Activated naive CD4-positive, alpha-beta T cell (primary cell): ENCODE data around the gene RYR2.
"Not testable (repeated sequence)": the region's sequence is repeated elsewhere in the genome, so short reads cannot be mapped to it uniquely, and the experiment has no call there.

Experiments used
- DNase-seq, 4 experiments: peaks; one replicate each; lab custom pipeline; 2025; lab: John Stamatoyannopoulos, UW

The RYR2 gene

DNA sequence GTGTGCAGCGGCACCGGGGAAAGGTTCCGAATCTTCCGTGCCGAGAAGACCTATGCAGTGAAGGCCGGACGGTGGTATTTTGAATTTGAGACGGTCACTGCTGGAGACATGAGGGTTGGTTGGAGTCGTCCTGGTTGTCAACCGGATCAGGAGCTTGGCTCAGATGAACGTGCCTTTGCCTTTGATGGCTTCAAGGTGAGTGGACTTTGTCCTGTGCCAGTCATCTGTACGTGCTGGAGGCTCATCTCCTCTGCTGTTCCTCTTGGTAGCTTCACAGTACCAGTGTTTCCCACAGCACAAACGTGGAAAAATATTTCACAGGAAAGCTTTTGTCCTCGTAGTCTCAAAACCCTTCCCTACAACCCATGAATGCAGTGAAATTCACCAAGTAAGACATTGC lies 524.6 kb downstream of the RYR2 start:
- no peak for DNase-seq

DNA sequence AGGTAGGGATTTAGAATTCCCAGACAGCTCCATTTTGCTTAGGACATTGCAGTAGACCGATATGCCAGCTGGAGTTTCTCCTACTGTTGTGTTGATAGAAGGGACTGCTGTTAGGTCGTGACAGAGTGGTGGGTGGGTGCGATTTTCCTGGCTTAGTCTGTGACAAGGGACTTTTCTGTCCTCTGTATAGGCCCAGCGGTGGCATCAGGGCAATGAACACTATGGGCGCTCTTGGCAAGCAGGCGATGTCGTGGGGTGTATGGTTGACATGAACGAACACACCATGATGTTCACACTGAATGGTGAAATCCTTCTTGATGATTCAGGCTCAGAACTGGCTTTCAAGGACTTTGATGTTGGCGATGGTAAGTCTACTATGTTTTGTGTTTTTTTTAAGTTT lies 527.0 kb downstream of the RYR2 start:
- DNase-seq = no peak

DNA sequence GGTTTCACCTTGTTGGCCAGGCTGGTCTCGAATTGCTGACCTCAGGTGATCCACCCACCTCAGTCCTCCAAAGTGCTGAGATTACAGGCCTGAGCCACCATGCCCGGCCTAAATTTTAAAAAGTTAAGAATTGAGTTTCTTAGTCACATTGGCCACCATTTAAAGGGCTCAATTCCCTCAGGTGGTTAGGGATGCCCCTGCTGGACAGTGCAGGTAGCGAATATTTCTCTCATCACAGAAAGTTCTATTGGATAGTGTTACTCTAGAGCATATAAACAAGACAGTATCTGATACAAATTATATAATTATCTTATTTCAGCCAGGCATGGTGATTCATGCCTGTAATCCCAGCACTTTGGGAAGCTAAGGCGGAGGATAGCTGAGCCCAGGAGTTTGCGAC lies 528.5 kb downstream of the RYR2 start:
- no peak for DNase-seq

DNA sequence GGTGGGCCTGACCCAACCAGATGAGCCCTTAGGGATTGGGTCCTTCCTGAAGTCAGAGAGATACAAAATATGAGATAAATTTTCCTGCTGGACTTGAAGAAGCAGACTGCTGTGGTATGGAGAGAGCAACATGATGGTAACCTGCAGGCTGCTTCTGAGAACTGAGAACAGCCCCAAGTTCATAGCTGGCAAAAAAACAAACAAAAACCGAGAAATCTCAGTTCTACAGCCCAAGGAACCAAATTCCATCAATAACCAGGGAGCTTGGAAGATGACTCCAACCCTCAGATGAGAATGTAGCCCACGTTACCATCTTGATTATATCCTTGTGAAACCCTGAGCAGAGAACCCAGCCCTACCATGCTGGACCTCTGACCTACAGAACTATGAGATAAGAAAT lies 532.6 kb downstream of the RYR2 start:
- DNase-seq = no peak

DNA sequence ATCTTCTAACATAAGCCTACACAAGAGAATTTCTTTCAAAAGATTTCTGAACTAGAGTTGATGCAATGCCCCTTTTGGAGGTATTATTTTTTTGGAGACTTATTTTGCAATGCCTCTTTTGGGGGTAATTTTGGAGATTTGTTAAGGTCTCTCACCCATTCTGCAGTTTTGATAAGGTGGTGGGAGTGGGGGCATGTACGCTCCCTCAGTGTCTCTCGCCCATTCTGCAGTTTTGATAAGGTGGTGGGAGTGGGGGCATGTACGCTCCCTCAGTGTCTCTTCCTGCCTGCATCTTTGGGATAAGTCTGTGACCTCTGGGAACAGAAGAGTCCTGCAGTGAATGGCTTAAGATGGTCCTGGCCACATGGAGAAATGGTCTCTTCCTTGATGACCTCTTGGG lies 536.6 kb downstream of the RYR2 start:
- DNase-seq = no peak

DNA sequence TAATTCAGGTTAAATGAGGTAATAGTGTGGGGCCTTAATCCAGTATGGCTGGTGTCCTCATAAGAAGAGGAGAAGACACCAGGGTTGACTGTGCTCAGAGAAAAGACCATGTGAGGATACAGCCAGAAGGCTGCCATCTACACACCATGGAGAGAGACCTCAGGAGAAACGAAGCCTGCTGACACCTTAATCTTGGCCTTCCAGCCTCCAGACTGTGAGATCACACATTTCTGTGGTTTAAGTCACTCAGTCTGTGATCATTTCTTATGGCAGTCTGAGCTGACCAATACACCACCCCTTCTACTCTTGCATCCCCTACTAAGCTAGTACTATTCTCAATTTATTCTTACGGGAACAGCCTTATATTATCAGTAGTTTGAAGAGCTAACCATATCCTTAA lies 538.7 kb downstream of the RYR2 start:
- no peak for DNase-seq

DNA sequence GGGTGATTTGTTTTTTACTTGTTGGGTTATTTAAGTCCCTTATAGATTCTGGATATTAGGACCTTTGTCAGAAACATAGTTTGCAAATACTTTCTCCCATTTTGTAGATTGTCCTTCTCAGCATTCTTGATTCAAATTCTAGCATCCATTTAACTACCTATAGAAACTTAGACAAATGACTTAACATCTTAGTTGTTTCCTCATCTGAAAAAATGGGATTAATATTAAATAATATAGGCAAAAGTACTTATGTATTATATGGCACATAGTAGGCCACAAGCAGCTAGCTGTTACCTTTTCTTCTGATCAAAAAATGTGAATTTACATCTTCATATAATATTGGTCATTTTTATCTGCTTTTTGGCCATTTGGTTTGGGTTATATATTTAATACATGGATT lies 541.3 kb downstream of the RYR2 start:
- no peak for DNase-seq

DNA sequence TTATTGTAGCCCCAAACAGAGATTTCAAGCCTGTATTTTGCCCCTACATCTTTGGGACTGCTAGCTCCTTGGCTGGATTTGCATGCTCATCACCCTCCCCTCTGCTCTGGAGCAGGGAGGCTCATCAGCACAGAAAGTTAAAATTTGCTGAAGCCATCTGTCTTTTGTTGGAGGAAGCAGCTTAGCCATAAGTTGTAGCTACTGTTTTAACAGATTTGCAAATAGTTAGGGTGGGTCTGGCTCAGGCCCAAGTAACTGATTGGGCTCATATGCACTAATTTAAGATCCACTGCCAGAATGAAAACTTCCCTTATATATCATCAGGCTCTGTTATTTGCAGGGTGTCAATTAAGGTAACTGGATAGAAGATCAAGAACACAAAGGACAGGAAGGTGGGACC lies 541.8 kb downstream of the RYR2 start:
- DNase-seq = no peak

DNA sequence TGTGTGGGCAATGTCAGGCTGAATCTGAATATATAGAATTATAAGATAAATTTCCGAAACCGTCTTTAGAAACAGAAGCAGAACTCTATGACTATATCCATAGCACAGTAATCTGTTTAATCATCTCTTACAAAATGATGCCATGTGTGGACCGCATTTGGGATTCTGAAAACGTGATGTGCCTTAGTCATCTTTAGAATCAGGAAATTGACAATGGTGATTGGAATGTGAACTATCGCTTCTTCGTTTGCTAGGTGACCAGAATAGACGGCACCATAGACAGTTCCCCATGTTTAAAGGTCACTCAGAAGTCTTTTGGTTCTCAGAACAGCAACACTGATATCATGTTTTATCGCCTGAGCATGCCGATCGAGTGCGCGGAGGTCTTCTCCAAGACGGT lies 548.4 kb downstream of the RYR2 start:
- DNase-seq = no peak

DNA sequence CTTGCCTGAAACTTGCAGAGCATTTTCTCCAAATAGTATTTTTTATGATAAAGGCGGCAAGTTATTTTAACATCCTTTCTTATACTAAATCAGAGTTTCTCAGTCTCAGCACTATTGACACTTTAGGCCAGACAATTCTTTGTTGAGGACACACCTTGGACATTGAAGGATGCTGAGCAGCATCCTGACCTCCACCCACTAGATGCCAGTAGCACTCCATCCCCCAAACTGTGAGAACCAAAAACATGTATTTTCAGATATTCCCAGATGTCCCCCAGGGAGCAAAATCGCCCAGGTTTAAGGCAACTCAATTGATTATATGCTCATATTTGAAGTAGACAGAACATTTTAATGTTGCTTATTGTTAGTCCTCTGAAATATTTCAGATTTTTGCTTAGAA lies 549.4 kb downstream of the RYR2 start:
- DNase-seq = no peak

DNA sequence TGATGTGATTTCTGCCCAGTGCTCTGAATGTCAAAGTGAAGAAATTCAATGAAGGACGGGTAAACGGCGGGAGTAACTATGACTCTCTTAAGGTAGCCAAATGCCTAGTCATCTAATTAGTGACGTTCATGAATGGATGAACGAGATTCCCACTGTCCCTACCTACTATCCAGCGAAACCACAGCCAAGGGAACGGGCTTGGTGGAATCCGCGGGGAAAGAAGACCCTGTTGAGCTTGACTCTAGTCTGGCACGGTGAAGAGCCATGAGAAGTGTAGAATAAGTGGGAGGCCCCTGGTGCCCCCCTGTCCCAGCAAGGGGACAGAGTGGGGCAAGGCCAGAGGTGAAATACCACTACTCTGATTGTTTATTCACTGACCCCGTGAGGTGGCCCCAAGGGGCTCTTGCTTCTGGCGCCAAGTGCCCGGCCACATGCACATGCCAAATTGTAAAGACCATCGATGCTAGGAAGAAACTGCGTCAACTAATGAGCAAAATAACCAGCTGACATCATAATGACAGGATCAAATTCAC lies 561.1 kb downstream of the RYR2 start:
- DNase-seq = not testable (repeated sequence)

DNA sequence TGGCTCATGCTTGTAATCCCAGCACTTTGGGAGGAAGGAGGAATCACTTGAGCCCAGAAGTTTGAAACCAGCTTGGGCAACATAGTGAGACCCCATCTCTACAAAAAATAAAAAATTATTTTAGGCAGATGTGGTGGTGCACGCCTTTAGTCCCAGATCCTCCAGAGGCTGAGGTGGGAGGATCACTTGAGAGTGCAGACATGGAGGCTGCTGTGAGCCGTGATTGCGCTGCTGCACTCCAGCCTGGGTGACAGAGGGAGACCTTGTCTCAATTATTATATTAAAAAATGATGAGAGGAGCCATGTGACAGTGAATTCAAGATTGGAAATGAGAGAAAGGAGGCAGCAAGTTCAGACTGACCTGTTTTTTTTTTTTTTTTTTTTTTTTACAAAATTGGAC lies 566.4 kb downstream of the RYR2 start:
- no peak for DNase-seq

DNA sequence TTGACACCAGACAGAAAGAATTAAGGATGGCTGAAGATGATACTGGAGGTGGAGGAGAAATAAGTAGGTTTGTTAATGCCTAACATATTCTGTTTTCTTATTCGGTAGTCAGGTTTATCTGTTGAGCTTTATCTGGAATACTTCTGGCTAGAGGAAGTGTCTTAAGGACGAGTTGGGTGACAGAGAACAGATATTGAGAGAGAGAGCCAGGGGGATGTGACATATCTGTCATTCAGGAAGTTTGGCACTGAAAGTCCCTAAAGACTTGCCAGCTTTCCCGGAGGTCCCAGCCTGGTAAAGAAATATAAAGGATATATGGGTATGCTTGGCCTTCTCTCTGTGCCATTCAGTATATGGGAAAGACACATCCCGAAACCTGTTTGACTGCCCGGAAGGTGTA lies 568.2 kb downstream of the RYR2 start:
- DNase-seq = no peak

DNA sequence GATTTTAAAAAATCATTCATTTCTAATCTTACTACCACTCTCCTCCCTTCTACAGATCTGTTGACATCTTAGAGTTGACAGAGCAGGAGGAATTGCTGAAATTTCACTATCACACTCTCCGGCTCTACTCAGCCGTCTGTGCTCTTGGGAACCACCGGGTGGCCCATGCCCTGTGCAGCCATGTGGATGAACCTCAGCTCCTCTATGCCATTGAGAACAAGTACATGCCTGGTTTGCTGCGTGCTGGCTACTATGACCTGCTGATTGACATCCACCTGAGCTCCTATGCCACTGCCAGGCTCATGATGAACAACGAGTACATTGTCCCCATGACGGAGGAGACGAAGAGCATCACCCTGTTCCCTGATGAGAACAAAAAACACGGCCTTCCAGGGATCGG lies 572.0 kb downstream of the RYR2 start:
- DNase-seq = no peak

DNA sequence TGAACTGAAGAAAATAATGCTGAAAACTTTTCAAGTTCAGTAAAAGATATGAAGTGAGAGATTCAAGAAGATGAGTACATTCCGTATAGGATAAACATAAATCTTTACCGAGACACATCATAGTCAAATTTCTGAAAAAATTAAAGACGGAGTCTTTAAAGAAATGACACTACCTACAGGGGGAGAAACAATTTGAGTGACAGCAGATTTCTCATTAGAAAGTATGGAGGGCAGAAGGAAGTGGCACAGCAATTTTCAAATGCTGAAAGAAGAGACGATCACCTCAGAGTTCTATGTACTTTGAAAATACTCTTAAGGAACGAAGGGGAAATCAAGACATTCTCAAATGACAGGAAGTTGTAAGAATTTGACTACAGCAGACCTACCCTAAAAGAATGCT lies 577.6 kb downstream of the RYR2 start:
- DNase-seq = no peak

DNA sequence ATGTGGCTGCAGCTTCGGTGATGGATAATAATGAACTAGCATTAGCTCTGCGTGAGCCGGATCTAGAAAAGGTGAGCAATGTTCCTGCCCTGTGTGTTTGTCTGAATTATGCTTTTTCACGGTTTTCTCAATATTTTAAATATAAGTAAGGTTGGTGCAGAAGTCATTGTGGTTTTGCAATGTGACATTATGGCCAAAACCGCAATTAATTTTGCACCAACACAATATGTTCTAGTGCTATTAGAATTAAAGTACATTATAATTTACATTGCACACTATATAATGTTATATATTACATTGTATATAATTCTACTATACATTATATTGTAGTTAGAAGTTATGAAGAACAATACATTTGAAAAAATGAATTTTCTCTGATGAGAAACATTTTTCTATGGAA lies 592.9 kb downstream of the RYR2 start:
- DNase-seq = no peak

DNA sequence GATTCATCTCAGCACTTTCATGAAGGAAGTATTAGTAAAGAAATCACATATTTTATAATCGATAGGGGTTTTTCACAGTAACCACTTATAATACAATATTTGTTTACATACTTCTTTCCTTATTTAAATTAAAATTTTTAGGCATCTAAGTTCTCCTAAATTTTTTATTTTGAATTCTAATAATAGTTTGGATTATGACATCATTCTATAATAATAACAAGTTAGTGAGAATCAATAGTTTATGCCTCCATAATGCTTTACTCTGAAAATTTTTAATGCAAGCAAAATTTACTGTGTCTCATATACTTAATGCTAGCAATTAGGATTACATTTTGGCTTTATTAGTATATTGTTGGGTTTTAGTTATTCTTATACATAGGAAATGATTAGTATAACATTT lies 596.6 kb downstream of the RYR2 start:
- DNase-seq = no peak

DNA sequence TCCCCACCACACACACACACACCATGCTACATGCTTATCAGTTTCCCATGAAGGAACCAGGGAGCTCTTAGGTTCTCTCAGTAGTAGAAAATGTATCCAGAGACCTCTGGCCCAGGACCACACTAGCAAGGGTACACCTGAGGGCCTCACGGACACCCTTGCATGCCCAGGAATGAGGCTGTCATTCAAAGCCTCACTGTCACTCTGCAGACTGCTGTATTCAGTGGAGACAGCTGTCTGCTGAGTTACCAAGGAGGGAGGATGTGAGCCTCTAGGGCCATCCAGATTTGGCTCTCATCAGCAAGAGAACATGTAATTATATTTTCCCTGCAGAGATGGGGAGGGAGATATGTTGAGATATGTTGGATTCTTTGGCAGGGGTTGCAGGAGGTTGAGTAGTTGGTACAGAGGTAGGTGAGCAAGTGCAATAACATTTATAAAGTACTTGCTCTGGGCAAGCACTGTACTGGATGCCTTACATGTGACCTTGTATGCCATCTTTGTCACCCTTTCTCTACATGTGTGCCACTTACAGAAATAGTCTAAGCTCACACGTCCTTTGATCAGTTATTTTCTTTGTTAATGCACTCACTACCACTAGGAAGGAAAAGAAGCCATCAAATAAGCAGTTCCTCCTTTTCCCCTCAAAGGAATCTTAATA lies 598.2 kb downstream of the RYR2 start:
- no peak for DNase-seq

DNA sequence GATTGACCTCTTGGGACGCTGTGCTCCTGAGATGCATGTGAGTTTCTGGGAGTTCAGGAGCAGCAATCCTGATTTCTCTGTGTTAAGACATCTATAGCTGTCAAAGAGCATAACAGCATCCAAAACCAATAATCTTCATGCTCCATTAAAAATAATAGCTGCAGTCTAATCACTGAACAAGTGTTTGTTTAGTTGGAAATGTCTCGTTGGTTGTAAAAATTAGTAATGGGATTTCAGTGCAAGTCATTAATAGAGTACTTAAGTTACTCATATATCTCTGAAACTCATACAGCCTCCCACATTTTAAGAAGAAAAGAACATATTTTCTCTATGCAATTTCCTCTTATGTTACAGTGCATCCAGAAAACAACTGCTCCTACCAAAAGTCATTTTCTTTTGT lies 599.0 kb downstream of the RYR2 start:
- no peak for DNase-seq

DNA sequence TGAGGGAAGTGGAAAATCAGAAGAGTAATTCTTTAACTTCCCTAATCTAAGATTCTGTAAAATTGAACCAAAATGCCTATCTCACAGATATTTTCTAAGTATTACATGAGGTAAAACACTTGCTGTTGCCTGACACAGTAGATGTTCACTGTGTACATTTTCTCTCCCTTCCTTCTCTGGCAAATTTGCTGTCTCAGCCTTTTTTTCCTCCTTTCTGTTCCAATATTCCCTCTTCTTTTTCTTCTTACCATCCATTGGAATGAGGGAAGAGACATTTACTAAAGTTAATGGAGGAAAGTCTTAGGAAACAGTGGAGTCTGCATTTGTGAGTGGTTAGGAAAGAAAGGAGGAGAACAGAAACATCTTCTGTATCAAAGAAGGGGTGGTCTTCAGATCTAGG lies 608.8 kb downstream of the RYR2 start:
- DNase-seq = no peak

DNA sequence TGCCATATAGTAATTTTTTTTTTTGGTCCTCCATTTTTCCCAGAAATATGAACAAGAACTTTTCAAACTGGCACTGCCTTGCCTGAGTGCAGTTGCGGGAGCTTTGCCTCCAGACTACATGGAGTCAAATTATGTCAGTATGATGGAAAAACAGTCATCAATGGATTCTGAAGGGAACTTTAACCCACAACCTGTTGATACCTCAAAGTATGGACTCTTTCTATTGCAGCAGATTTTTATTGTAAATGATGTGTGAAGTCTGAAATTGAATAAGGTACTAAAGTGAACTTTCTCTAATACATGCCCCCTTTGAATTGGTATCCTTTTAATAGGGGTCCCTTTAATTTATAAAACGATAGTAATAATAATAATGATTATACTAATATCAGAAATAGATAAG lies 613.8 kb downstream of the RYR2 start:
- no peak for DNase-seq

DNA sequence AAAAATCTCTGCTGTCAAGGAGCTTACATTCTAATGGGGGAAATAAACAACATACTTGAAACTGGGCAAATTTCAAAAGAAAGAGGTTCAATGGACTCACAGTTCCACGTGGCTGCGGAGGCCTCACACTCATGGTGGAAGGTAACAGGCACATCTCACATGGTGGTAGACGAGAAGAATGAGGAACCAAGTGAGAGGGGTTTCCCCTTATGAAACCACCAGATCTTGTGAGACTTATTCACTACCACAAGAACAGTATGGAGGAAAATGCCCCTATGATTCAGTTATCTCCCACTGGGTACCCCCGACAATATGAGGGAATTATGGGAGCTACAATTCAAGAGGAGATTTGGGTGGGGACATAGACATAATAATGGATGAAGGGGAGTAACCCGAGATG lies 622.4 kb downstream of the RYR2 start:
- DNase-seq = no peak

DNA sequence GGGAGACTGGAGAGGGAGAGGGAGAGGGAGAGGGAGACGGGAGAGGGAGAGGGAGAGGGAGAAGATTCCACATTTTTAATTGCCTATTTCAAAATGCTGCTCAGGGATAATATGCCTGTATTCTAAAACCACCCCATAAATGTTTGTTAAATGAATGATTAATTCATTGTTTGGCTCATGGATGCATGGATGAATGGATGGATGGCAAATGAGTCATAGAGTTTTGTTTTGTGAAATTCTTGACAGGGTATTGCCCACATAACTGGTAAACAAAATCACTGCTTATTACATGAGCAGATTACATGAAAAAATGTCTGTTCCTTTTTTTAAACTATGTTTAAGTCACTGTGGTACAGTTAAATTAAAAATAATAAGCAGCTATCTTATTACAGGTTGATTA lies 628.3 kb downstream of the RYR2 start:
- no peak for DNase-seq

DNA sequence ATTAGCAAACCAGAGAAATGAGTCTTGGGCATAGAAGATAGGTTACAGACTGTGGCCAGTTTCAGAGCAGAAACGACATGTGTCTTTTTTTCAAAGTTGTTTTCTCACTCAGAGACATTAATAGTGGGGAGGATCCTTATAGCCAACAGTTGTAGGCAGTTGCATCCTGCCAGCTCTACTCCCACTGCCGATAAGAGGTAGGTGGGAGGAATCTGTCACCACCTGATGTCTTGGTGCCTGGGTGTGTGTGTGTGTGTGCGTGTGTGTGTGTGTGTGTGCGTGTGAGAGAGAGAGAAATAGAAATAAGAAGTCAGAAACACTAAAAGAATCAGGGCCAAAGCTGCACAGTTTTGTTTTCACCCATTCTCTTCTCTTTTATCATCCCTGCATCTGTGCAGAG lies 629.3 kb downstream of the RYR2 start:
- no peak for DNase-seq

DNA sequence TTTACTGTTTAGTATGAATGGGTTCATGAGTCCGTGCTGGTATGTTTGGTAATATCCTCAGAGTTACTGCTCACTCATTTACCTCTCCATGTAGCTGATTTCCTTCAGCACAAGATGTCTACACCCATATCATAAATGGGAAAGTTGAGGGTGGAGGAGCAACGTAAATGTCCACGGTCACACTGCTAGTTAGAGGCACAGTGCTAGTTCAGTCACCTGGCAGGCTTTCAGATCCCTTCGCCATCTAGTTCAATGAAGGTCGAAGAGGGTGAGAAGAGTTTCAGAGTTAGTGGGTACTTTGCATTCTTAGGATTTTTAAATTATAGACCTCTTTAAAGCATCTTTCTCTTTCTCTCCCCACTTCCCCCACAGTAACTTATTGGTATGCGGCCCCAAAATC lies 630.0 kb downstream of the RYR2 start:
- no peak for DNase-seq
